Peyer's patch (tissue), 4 donors: ENCODE results near the gene NDUFB11.
"Not testable (repeated sequence)": the region's sequence is repeated elsewhere in the genome, so short reads cannot be mapped to it uniquely, and the experiment has no call there.

Experiments used
- CTCF ChIP-seq, 6 experiments: fragments of 450-650 bp in 4 of 6; fragments of 200-600 bp in 2 of 6; sonication (generic) in 1 of 6; IDR thresholded peaks; one replicate each; pipeline ENCODE4 v1.5.1; 2017 to 2019; ENCODE audit warnings: antibody characterized with exemption in 6 of 6, mild to moderate bottlenecking in 3 of 6, moderate library complexity in 1 of 6
- POLR2A ChIP-seq, 2 donors: fragments of 450-650 bp; IDR thresholded peaks; one replicate each; pipeline ENCODE4 v1.5.1; 2017; ENCODE audit warnings: antibody characterized with exemption in 2 of 2, mild to moderate bottlenecking in 2 of 2, moderate library complexity in 2 of 2

- not testable (repeated sequence) for TF ChIP-seq POLR2A, CTCF (IDR thresholded peaks at IDR 0.05)
These were observed 20.0 kb downstream of the NDUFB11 start for GRCh38 chrX:47124466-47124865.
